GM11168 (cell line): ENCODE measurements around the gene XRCC1.
"Not testable (repeated sequence)": the region's sequence is repeated elsewhere in the genome, so short reads cannot be mapped to it uniquely, and the experiment has no call there.

Experiments used
- in situ Hi-C: fragments of 300-500 bp; cut with MboI; formaldehyde crosslinking; loops from one replicate; pipeline ENCODE4 v1.12.0; 2022; ENCODE audit warnings: low sequenced_read_pairs; ENCODE audit not compliant: unreplicated experiment

XRCC1 gene

DNA sequence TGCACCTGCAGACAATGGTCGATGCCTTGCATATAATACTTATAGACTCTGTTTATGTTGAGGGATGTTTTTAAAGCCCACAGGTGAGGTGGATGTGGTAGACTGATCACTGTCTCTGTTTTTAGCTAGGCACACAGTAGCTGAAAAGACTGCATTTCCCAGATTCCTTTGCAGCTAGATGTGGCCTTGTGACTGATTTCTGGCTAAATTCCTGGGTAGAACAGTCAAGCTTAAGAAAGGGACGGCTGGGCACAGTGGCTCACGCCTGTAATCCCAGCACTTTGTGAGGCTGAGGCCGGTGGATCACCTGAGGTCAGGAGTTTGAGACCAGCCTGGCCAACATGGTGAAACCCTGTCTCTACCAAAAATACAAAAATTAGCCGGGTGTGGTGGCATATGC is 25.0 kb upstream of the XRCC1 start:
- in situ Hi-C loops: not testable (repeated sequence)

DNA sequence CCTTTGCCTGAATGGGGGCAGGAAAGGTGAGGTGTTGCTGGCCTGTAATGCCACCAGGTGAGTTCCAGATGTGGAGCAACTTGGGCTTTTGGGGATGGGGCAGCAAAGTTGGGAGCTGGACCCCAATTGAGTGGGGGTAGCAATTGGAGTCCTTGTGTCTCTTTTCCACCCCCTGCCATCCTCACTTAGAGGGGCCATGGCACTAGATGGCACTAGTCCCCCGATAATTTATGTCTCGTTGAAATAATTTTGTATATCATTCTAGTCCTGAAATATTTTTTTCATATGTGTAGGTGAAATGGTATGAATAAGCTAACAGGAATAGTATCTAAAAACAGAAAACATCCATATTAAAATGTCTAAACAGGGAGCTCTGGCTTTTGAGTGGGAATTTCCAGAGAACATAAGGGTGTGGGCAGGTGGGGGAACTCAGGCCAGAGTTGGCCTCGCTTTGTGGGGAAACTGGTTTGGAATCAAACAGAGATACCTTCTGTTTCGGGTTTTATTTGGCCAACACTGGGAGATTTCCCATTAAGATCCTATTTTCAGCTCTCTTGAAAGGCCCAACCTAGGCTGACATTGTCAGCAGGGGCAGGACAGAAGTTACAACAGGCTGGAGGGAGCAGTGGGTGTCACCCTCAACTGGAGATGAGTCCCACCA is 24.4 kb upstream of the XRCC1 start:
- in situ Hi-C loops: no loop called here

DNA sequence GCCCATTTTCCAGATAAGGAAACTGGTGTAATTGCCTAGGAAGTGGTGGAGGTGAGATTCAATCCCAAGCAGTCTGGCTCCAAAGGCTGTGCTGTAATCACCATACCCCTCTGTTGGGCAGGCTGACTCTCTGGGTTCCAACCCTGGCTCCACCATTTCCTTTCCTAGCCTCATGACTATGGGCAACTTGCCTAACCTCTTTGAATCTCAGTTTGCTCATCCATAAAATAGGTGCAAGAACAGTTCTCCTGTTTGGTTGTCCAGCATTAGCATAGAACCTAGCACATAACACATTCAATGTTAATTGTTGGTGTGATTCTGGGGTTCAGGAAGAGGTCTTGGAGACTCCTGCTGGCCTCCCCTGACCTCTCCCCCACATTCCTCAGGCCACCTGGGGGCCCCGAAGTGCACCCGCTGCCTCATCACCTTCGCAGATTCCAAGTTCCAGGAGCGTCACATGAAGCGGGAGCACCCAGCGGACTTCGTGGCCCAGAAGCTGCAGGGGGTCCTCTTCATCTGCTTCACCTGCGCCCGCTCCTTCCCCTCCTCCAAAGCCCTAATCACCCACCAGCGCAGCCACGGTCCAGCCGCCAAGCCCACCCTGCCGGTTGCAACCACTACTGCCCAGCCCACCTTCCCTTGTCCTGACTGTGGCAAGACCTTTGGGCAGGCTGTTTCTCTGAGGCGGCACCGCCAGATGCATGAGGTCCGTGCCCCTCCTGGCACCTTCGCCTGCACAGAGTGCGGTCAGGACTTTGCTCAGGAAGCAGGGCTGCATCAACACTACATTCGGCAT is 23.3 kb upstream of the XRCC1 start:
- in situ Hi-C loops: no loop called here

DNA sequence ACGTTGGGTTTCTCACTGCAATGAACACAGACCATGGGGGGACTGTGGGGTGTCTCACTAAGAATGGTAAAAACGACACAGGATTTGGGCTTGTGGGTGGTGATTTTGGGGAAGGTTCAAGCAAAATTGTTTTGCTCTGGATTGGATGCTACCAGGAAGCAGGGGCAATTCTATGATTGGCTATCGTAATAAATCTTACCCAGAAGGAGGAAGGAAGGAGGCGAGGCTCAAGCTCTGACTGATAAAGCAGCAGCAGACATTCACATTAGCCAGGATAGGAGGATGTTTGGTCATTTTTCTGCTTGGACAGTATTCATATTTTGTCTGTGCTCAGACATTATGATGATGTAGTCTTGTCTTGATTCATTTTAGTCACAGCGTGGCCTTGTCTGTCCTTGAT is 22.5 kb upstream of the XRCC1 start:
- in situ Hi-C loops: no loop called here

DNA sequence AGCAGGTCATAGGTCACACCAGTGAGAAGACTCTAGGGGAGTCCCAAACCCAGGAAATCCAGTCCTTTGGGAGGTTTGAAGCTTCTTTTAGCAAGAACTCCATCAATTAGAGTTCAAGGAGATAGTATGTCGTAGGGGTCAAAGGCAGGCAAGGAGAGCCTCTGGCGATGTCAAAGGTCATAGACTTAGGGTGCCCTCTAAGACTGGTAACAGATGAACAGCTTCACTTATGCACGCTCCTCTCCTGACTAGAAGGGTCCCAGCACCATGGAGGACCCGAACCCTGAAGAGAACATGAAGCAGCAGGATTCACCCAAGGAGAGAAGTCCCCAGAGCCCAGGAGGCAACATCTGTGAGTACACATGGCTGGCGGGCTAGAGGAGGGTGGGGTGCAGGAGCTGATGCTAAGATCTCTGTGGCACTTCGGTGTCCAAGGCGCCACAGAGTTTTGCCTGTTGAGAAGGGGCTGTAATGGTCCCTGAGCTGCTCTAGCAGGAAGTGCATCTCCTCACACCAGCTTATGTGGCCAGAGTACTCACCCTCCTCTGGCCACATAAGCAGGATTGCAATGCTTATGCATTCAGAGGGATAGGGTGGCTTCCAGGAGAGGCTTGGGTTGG is 21.6 kb upstream of the XRCC1 start:
- in situ Hi-C loops: no loop called here

DNA sequence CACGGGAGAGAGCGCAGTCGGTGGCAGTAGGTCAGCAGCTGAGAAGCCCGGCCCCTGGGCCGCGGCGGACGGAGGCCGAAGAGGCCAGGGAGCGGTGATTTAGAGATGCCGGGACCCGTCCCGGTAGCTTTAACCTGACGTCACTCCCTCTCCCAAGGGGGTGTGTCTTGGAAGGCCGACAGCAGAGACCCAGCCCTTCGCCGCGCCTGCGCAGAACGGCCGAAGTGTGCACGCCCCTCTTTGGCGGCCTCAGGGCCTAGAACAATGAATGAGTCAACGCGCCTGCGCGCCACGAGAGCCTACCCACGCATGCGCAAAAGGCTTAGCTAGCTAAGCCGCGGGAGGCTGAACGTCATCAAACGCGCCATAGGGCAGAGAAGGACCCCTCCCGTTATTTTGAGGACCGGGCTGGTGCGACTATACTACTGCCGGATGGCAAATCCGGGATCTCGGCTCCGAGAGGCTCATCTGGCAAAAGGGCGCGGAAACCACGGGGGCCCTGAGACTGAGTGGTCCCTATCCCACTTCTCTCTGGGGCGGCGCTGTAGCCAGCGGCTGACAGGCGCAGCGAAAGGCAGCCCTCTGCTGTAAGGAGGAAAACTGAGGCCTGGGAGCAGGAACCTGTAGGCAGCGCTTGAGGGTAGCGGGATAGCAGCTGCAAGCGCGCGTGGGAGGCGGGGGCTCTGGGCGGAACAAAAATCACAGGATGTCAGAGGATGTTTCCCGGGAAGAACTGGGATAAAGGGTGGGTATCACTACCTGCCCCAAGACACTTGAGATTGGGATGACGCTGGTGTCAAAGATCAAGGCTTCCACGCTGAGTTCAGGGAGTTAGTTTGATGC is 20.9 kb upstream of the XRCC1 start, which contains the start of the genes IRGQ and ZNF576:
Gene IRGQ, minus strand, starts transcription at position 136 of the 843 bp plus-strand sequence. CDS start 796 bp downstream, outside the sequence.
Gene ZNF576, plus strand, starts transcription at position 597 of the 843 bp plus-strand sequence. CDS start 514 bp downstream, outside the sequence.
- in situ Hi-C loops: no loop called here

DNA sequence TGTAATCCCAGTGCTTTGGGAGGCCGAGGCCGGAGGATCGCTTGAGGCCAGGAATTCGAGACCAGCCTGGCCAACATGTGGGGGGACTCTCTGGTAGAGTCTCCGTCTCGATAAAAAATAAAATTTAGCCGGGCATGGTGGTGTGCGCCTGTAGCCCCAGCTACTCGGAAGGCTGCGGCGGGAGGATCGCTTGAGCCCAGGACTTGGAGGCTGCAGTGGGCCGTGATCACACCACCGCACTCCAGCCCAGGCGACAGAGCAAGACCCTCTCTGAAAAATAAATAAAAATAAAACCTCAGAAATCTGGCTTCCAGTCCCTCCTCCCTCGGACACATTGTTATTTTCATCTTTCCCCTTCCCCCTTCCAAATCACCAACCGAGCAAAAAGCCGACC is 20.3 kb upstream of the XRCC1 start:
- in situ Hi-C loops: no loop called here

DNA sequence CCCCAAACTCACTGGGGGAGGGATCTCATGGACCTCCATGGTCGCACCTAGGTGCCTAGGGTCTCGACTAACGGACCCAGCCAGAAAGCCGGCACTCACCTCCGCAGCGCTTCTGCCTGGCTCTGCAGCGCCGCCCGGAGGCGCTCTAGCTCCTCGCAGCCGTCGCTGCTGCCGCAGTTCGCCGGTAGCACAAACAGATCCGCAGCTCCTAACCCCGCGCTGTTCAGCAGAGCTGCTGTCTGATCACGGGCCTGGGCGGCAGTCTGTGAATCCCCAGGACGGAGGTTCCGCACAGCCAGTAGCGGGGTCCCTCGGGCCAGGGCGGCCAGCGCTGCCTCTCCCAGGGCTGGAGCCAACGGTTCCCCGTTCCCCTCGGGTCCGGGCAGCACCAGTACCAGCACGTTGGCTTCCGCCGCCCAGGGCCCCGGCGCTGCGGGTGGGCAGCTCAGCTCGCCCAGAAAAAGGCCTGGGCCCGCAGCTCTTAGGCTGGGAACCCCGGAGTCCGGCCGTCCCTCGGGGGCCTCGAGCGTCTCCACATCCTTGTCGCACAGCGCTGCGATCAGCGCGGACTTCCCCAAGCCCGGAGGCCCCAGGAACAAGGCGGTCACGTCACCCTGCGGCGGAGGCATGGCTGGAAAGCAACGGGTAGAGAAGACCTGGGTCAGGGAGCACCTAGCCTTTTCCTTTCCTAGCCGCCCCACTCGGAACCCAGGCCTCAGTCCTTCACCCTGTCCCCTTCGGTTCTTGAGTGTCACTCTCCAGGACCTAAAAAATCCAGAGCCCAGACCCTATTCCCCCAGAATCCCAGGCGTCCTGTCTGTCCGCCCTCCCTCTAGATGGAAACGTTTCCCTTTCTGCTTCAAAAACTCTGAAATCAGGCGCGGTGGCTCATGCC is 19.6 kb upstream of the XRCC1 start:
- in situ Hi-C loops: no loop called here

DNA sequence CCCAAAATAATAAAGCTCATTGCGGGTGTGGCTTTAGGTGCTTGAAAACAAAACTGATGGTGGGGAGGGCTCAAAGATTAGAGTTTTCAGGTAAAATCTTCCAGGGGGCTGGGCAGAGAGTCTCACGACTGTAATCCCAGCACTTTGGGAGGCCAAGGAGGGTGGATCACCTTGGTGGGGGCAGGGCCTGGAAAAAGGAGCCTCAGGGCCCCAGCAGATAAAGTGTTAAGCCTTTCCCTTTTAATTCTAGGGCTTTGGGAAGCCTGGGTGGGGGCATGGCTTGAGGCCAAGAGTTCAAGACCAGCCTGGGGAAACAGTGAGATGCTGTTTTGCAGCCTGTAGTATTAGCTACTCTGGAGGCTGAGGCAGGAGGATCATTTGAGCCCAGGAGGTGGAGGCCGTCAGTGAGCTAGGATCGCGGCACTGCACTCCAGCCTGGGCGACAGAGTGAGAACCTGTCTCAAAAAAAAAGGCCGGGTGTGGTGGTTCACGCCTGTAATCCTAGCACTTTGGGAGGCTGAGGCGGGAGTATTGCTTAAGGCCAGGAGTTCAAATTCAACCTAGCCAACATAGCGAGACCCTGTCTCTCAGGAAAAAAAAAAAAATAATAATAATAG is 18.9 kb upstream of the XRCC1 start:
- in situ Hi-C loops: no loop called here

DNA sequence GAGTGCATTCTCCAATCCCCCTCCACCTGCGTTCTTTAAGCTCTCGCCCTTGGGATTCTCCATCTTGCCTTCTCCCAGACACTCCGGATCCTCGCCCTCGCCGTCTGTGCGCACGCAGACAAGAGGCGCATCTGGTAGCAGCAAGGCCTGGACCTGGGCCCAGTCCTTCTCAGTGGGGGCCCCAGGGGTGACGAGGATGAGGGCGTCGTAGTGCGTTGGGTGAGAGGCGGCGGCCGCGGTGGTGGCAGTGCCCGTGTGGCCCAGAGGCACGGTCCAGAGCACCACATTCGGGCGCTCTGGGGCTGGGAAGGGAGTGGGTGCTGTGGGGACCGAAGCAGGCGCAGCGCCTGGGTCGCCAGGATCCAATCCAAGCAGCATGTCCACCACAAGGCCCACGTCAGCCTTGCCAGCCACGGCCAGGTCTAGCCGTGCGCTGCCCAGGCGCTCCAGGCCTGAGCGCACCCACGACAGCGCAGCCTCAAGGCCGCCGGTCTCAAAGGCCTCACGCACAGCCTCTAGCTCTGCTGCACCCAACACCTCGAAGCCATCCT is 17.5 kb upstream of the XRCC1 start:
- in situ Hi-C loops: no loop called here

DNA sequence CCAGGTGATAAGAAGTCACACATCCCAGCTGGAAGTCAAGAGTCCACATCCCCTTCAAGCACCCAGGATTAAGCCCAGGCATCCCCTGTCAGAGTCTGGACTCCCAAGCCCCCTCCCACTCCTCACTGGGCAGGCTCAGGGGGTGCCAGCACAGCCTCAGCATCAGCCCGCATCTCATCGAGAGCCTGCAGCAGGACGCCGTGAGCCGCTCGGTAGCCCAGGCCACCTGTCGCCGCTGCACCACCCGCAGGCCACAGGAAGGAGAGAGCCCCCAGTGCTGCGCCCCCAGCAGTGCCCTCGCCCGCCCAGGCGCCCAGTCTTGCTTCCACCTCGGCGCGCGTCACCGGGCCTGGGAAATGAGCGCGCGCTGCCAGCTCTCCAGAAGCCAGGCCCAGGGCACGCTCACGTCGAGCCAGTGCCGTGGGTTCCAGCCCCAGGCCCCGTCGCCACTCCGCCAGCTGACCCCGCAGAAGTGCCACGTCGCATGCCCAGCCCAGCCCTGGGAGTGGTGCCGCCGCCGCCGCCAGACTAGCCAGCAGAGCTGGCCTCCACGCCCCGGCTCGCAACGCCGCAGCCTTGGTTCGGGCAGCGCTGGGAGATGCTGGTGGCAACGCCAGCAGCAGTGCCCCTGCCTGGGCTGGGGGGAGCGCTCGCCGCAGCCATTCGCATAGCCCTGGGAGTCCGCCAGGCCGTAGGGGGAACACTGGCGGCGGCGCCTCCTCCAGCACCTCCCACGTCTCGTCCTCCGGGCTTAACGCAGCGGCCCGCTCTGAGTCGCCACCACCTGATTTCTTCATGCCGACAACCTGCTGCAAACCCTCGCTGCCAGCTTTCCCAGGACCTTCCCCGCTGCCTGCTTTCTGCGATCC is 16.8 kb upstream of the XRCC1 start:
- in situ Hi-C loops: no loop called here

DNA sequence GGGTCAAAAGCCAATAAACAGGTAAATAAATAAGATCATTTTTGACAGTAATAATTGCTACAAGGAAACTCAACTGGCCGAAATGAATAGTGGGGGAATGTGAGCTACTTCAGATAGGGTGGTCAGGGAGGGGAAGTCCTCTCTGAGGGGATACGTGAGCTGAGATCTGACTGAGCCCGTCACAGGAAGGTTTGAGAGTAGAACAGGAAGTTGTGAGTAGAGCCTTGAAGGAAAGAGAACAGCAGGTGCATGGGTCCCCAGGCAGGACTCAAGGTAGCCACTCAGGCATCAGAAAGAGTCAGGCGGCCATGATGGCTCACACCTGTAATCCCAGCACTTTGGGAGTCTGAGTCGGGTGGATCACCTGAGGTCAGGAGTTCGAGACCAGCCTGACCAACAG is 14.4 kb upstream of the XRCC1 start:
- in situ Hi-C loops: no loop called here

DNA sequence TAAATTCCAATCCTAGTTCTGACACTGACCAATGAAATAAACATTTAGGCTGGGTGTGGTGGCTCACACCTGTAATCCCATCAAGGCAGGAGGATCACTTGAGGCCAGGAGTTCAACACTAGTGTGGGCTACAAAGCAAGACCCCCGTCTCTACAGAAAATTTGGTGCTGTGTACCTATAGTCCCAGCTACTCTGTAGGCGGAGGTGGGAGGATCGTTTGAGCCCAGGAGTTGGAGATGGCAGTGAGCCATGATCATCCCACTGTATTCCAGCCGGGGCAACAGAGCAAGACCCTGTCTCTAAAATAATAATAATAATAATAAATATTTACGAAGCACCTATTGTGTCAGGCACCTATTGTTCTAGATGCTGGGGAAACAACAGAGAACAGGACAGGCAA is 13.9 kb upstream of the XRCC1 start:
- in situ Hi-C loops: no loop called here

DNA sequence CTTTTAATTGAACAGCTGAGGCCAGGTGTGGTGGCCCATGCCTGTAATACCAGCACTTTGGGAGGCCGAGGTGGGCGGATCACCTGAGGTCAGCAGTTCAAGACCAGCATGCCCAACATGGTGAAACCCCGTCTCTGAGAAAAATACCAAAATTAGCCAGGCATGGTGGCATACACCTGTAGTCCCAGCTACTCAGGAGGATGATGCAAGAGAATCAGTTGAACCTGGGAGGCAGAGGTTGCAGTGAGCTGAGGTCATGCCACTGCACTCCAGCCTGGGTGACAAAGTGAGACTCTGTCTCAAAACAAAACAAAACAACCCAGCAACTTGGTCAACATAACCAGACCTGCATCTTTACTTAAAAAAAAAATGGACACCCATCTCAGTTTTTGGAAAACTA is 11.7 kb upstream of the XRCC1 start:
- in situ Hi-C loops: not testable (repeated sequence)

DNA sequence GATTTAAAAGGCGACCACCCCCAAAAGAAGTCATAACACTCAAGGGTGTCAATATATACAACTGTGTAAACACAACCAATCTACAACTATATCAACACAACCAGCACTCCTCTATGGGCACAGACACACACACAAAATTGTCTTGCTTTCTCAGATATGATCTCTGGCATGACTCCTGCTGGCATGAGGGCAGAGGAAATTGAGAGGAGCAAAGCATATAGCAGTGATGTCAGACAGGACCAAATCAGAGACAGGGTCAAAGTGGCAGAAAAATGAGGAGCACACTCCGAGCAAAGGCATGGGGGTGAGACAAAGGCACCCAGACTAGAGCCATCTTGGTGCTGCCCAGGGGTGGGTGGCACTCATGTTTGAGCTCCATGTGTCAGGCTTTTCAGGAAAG is 11.0 kb upstream of the XRCC1 start:
- in situ Hi-C loops: no loop called here

DNA sequence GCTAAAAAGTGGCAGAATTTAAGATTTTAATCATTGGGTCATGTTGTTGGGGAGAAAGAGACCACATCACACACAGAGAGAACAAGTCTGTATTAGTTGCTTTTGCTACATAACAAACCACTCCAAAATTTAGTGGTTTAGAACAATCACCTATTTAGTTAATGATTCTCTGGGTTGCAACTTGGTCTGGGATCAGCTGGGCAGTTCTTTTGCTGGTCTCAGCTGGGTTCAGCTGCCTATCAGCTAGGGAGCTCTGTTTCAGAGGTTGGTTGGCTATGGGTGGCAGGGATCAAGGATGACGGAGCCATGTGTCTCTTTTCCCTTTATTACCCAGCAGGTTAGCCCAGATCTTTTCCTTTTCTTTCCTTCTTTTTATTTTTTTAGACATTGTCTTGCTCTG is 9.2 kb upstream of the XRCC1 start:
- in situ Hi-C loops: no loop called here

DNA sequence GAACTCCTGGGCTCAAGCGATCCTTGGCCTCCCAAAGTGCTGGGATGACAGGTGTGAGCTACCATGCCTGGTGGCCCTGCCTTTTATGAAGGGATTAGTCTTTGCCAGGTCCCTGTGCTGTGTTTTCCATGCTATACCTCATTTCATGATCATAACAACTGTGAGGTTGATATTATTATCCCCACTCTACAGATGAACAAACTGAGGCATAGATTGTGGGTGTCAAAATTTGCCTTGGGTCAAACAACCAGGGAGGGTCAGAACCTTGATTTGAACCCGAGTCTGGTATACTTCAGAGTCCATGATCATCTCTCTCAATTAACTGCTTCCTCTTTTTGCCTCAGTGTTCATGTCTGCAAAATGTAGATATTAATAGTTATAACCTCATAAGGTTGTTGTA is 7.2 kb upstream of the XRCC1 start:
- in situ Hi-C loops: no loop called here

DNA sequence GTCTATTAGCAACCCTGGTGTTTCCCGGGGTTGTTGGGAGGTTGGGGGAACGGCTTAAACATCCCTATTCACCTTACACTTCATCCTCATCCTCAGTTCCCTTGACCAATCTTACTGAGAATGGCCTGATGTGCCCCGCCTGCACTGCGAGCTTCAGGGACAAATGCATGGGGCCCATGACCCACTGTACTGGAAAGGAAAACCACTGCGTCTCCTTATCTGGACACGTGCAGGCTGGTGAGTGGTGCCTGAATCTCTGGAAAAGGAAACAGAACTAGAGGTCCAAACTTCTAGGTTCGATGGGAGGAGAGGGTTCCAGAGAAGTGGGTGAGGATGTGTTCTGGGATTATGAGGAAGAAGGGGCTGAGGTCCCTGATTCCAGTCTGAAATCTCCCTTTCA is 6.1 kb upstream of the XRCC1 start:
- in situ Hi-C loops: no loop called here
